Measurements from ENCODE around the gene BCL2L12. TPM values are rescaled to one million over a fixed set of nuclear protein-coding genes. Genes with fewer than 3 reads are reported as not detected.

BCL2L12 gene
- total RNA-seq, 1 experiment from 2014 or later: 145 TPM

DNA sequence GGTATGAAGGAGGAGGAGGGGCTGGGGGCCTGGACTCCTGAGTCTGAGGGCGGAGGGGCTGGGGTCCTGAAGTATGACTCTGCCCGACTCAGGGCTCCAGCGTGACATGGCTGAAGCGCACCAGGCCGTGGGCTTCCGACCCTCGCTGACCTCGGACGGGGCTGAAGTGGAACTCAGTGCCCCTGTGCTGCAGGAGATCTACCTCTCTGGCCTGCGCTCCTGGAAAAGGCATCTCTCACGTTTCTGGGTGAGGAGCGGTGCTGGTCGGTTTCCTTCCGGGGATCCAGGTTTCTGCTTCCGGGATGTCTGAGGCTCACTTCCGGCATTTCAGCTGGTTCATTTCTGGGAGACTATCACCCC lies 26.4 kb downstream of the BCL2L12 start:
- no peak overlapping the region for H3K27ac ChIP-seq (ENCODE audit: insufficient read length, low read depth, low read length)
- H2BK120ac ChIP-seq (ENCODE audit: low read depth, low read length, poor library complexity, severe bottlenecking): no peak overlapping the region
- TF ChIP-seq, protein P1, sequence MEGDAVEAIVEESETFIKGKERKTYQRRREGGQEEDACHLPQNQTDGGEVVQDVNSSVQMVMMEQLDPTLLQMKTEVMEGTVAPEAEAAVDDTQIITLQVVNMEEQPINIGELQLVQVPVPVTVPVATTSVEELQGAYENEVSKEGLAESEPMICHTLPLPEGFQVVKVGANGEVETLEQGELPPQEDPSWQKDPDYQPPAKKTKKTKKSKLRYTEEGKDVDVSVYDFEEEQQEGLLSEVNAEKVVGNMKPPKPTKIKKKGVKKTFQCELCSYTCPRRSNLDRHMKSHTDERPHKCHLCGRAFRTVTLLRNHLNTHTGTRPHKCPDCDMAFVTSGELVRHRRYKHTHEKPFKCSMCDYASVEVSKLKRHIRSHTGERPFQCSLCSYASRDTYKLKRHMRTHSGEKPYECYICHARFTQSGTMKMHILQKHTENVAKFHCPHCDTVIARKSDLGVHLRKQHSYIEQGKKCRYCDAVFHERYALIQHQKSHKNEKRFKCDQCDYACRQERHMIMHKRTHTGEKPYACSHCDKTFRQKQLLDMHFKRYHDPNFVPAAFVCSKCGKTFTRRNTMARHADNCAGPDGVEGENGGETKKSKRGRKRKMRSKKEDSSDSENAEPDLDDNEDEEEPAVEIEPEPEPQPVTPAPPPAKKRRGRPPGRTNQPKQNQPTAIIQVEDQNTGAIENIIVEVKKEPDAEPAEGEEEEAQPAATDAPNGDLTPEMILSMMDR (conservative IDR thresholded peaks at IDR 0.05): no peak
- no peak overlapping the region for H3K18ac ChIP-seq (ENCODE audit: insufficient read length, low read depth, low read length)
- no peaks in the 10 kb centered on the region for H3K79me2 ChIP-seq (ENCODE audit: insufficient read depth, low read length)
- H3K23me2 ChIP-seq (ENCODE audit: insufficient read length, low read depth, low read length, poor library complexity, severe bottlenecking): peaks cover 19% of the 10 kb centered on the region
- no peak overlapping the region for H4K5ac ChIP-seq (ENCODE audit: insufficient read length, low read depth, low read length)
- H2BK15ac ChIP-seq (ENCODE audit: low read depth, low read length): no peak overlapping the region
- Mint-ChIP-seq H3K27me3 (ENCODE audit: low read depth) (no peaks in the 10 kb centered on the region; the same call in 1 of the 2 replicates), H3K36me3 (ENCODE audit: insufficient read depth in 1 of 3, low read depth in 3 of 3) (peaks cover 17 to 42% (median 34%) of the 10 kb centered on the region in 3 experiments), H3K4me3 (peak overlapping the region; percentile 83 to 98), H3K4me1 (peaks cover 21 to 37% of the 10 kb centered on the region in 2 experiments), H3K9me3 (peaks cover 0 to 3% of the 10 kb centered on the region in 2 experiments; a peak in 1 of 5 replicates), H3K27ac (peak overlapping the region in 1 of 3 experiments; percentile 34; a peak in 1 of 7 replicates)
- no peak overlapping the region for H3T11ph ChIP-seq (ENCODE audit: low read length)
- H4K20me1 ChIP-seq (ENCODE audit: control insufficient read depth, insufficient read depth, insufficient read length): no peaks in the 10 kb centered on the region
- no peak overlapping the region for H2BK20ac ChIP-seq (ENCODE audit: low read depth, low read length, poor library complexity, severe bottlenecking)
- H3K79me1 ChIP-seq (ENCODE audit: insufficient read depth, low read depth, low read length, poor library complexity, severe bottlenecking): no peaks in the 10 kb centered on the region
- H2BK12ac ChIP-seq (ENCODE audit: insufficient read length, low read depth, low read length): no peak overlapping the region
- no peak overlapping the region for H4K8ac ChIP-seq (replicated peaks; ENCODE audit: insufficient read length, low read depth, low read length)
- H2AK5ac ChIP-seq (ENCODE audit: insufficient read length, low read length): no peak overlapping the region
- no peaks in the 10 kb centered on the region for H3K9me3 ChIP-seq (ENCODE audit: control insufficient read depth, low read depth, low read length)
- no peak overlapping the region for H3K14ac ChIP-seq (ENCODE audit: insufficient read depth, low read length)
- no peak overlapping the region for H3K23ac ChIP-seq (ENCODE audit: insufficient read length, low read depth, low read length)
- H3K9ac ChIP-seq (ENCODE audit: extremely low read depth, insufficient read length, low read length): no peak overlapping the region
- no peak overlapping the region for H4K91ac ChIP-seq (ENCODE audit: insufficient read length, low read depth, low read length)
- no peak overlapping the region for H2AFZ ChIP-seq (ENCODE audit: low read length)
- H3K4me2 ChIP-seq (ENCODE audit: insufficient read depth, insufficient read length, low read length): peak overlapping the region; percentile 98
- no peaks in the 10 kb centered on the region for H3K27me3 ChIP-seq (ENCODE audit: insufficient read depth, low read length)
- WGBS (ENCODE audit: extremely low coverage, insufficient read length, low lambda C conversion rate): no CpG with 5 or more reads among the region's 16 CpGs
- H3K56ac ChIP-seq (ENCODE audit: insufficient read length, low read depth, low read length): no peak overlapping the region
- no peak overlapping the region for H3K4ac ChIP-seq (ENCODE audit: low read depth, low read length)
- DNase-seq: no peak
- H3K4me1 ChIP-seq (ENCODE audit: insufficient read depth, low read length): peaks cover 10% of the 10 kb centered on the region; the same call in 1 of the 2 replicates
- H2BK5ac ChIP-seq (ENCODE audit: insufficient read length, low read length): no peak overlapping the region
